Vagina (tissue), 2 donors: ENCODE data around the gene ATP13A2. TPM values are rescaled to one million over a fixed set of nuclear protein-coding genes. Genes with fewer than 3 reads are reported as not detected.
A peak's percentile ranks its signal among the peaks of the same experiment; 100 is the strongest.

ENCODE experiments used
- DNase-seq, 2 donors: peaks; one replicate each; pipeline ENCODE4 v3.0.0-alpha.2; 2017; ENCODE audit errors: extremely low spot score in 2 of 2
- H3K27ac ChIP-seq: fragments of 200-600 bp; sonication (generic); one replicate; pipeline ENCODE4 v1.5.1; 2019
- H3K27me3 ChIP-seq: fragments of 200-600 bp; sonication (generic); one replicate; pipeline ENCODE4 v1.5.1; 2019
- H3K36me3 ChIP-seq, 2 donors: fragments of 200-600 bp; sonication (generic); one replicate each; pipeline ENCODE4 v1.5.1; 2017 to 2019
- H3K4me1 ChIP-seq: fragments of 200-600 bp; sonication (generic); one replicate; pipeline ENCODE4 v1.5.1; 2019
- H3K4me3 ChIP-seq, 2 donors: fragments of 200-600 bp; sonication (generic); 1 replicate in 1 of 2; 2 replicates in 1 of 2; pipeline ENCODE4 v1.5.1; 2016 to 2019
- H3K9me3 ChIP-seq: fragments of 200-600 bp; sonication (generic); one replicate; pipeline ENCODE4 v1.5.1; 2019
- CTCF ChIP-seq, 3 experiments: fragments of 450-650 bp in 2 of 3; fragments of 200-600 bp in 1 of 3; sonication (generic) in 1 of 3; IDR thresholded peaks; one replicate each; pipeline ENCODE4 v1.5.1; 2017 to 2019; ENCODE audit warnings: antibody characterized with exemption in 3 of 3, mild to moderate bottlenecking in 2 of 3, moderate library complexity in 2 of 3
- POLR2A ChIP-seq, 2 donors: fragments of 450-650 bp; IDR thresholded peaks; one replicate each; pipeline ENCODE4 v1.6.1; 2017; ENCODE audit warnings: antibody characterized with exemption in 2 of 2, mild to moderate bottlenecking in 2 of 2, moderate library complexity in 2 of 2
- POLR2AphosphoS5 ChIP-seq, 2 donors: sonication (generic); formaldehyde crosslinking; IDR thresholded peaks; one replicate each; pipeline ENCODE4 v1.9.0; 2017; ENCODE audit warnings: antibody characterized with exemption in 2 of 2, mild to moderate bottlenecking in 2 of 2, low read depth in 1 of 2; ENCODE audit not compliant: insufficient read depth in 1 of 2
- intact Hi-C: fragments of 100-400 bp; cut with DNase I; formaldehyde crosslinking; loops from one replicate; pipeline ENCODE4 v1.15.1; 2023
- total RNA-seq: library from RNA; depleted of rRNA; stranded (reverse); fragments of >200 nt; gene quantifications from one replicate; pipeline ENCODE4 v1.2.3, GENCODE V29; 2016

Gene ATP13A2
- total RNA-seq, 1 donor from 2014 or later, result 31.7 TPM

GRCh38 chr1:17013491-17014320 lies 2.0 kb upstream of the ATP13A2 start:
- Histone ChIP-seq H3K4me1 (peaks cover 28% of the 10 kb centered on the region), H3K27me3 (no peaks in the 10 kb centered on the region), H3K9me3 (no peaks in the 10 kb centered on the region), H3K27ac (no peak overlapping the region), H3K4me3 (no peak overlapping the region), H3K36me3 (peaks cover 0 to 13% of the 10 kb centered on the region in 2 donors)
- TF ChIP-seq POLR2AphosphoS5 (IDR thresholded peaks at IDR 0.05; ENCODE audit: insufficient read depth in 1 of 2, low read depth in 1 of 2), result no peak
- no peak for TF ChIP-seq CTCF (IDR thresholded peaks at IDR 0.05)
- no peak for TF ChIP-seq POLR2A (IDR thresholded peaks at IDR 0.05)
- DNase-seq, result no peak
- intact Hi-C loops, result no loop called here

GRCh38 chr1:17012775-17013490 lies 1.2 kb upstream of the ATP13A2 start:
- no peak overlapping the region for H3K27ac ChIP-seq
- intact Hi-C loops, result no loop called here
- peaks cover 0 to 6% of the 10 kb centered on the region in 2 donors for H3K36me3 ChIP-seq
- no peaks in the 10 kb centered on the region for H3K9me3 ChIP-seq
- no peak for TF ChIP-seq CTCF (IDR thresholded peaks at IDR 0.05)
- no peak for TF ChIP-seq POLR2A (IDR thresholded peaks at IDR 0.05)
- TF ChIP-seq POLR2AphosphoS5 (IDR thresholded peaks at IDR 0.05; ENCODE audit: insufficient read depth in 1 of 2, low read depth in 1 of 2), result no peak
- no peaks in the 10 kb centered on the region for H3K27me3 ChIP-seq
- H3K4me1 ChIP-seq, result peaks cover 28% of the 10 kb centered on the region
- no peak for DNase-seq
- H3K4me3 ChIP-seq, result no peak overlapping the region

- Histone ChIP-seq H3K9me3 (no peaks in the 10 kb centered on the region), H3K27me3 (no peaks in the 10 kb centered on the region), H3K4me1 (peaks cover 28% of the 10 kb centered on the region), H3K27ac (peak overlapping the region; percentile 44), H3K4me3 (peak overlapping the region; percentile 78 to 79), H3K36me3 (no peaks in the 10 kb centered on the region)
- intact Hi-C loops, result no loop called here
- no peak for DNase-seq
- TF ChIP-seq POLR2AphosphoS5 (IDR thresholded peaks at IDR 0.05; ENCODE audit: insufficient read depth in 1 of 2, low read depth in 1 of 2) (no peak), POLR2A (IDR thresholded peaks at IDR 0.05) (no peak), CTCF (IDR thresholded peaks at IDR 0.05) (no peak)
These were observed 663 bp downstream of the ATP13A2 start for GRCh38 chr1:17011092-17011438.

- no peak for TF ChIP-seq POLR2AphosphoS5 (IDR thresholded peaks at IDR 0.05; ENCODE audit: insufficient read depth in 1 of 2, low read depth in 1 of 2)
- intact Hi-C loops, result no loop called here
- Histone ChIP-seq H3K36me3 (peaks cover 0 to 5% of the 10 kb centered on the region in 2 donors), H3K9me3 (no peaks in the 10 kb centered on the region), H3K4me3 (no peak overlapping the region), H3K27ac (no peak overlapping the region), H3K27me3 (no peaks in the 10 kb centered on the region), H3K4me1 (peaks cover 28% of the 10 kb centered on the region)
- no peak for DNase-seq
These were observed 2.0 kb downstream of the ATP13A2 start for GRCh38 chr1:17009706-17010105.

GRCh38 chr1:17008208-17008855 lies 3.4 kb downstream of the ATP13A2 start:
- TF ChIP-seq POLR2AphosphoS5 (IDR thresholded peaks at IDR 0.05; ENCODE audit: insufficient read depth in 1 of 2, low read depth in 1 of 2) (no peak), CTCF (IDR thresholded peaks at IDR 0.05) (no peak), POLR2A (IDR thresholded peaks at IDR 0.05) (no peak)
- no peak for DNase-seq
- Histone ChIP-seq H3K27me3 (no peaks in the 10 kb centered on the region), H3K27ac (no peak overlapping the region), H3K4me1 (peaks cover 28% of the 10 kb centered on the region), H3K4me3 (no peak overlapping the region), H3K36me3 (peaks cover 0 to 16% of the 10 kb centered on the region in 2 donors), H3K9me3 (no peaks in the 10 kb centered on the region)
- intact Hi-C loops, result no loop called here
